Coronary artery (tissue), 2 donors: ENCODE data around the gene SLC25A13.
"Not testable (repeated sequence)": the region's sequence is repeated elsewhere in the genome, so short reads cannot be mapped to it uniquely, and the experiment has no call there.

ENCODE experiments used
- DNase-seq: peaks from one replicate; pipeline ENCODE4 v3.0.0-alpha.2; 2017; ENCODE audit warnings: low spot score
- H3K27ac ChIP-seq, 2 donors: fragments of 200-600 bp; sonication (generic); one replicate each; pipeline ENCODE4 v1.5.1; 2016 to 2019
- H3K4me3 ChIP-seq: fragments of 200-600 bp; sonication (generic); 2 replicates; pipeline ENCODE4 v1.5.1; 2016; ENCODE audit warnings: mild to moderate bottlenecking, moderate library complexity
- TF ChIP-seq, protein P1 (sequence below): fragments of 200-600 bp; sonication (generic); IDR thresholded peaks from one replicate; pipeline ENCODE4 v1.5.1; 2019; ENCODE audit warnings: antibody characterized with exemption

The SLC25A13 gene

DNA sequence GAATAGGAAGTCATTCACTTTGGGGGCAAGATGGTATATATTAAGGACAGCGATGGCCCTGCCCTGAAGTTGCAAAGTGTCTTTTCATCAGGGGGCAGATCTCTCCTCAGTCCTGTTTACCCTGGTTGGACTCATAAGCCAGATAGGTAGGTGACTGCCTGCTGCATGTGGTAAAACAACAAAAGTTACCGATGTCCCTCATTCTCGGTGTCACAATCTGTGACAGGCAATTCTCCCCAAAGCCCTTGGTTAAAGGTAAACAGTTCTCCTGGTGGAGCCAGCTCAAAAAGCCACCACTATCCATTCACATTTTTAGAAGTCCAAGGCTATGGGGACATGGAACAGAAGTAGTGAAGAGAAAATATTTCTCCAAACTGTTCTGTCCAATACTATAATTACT lies 9.9 kb upstream of the SLC25A13 start:
- no peak for DNase-seq
- Histone ChIP-seq H3K27ac (no peak overlapping the region), H3K4me3 (no peak overlapping the region)
- TF ChIP-seq, protein P1, sequence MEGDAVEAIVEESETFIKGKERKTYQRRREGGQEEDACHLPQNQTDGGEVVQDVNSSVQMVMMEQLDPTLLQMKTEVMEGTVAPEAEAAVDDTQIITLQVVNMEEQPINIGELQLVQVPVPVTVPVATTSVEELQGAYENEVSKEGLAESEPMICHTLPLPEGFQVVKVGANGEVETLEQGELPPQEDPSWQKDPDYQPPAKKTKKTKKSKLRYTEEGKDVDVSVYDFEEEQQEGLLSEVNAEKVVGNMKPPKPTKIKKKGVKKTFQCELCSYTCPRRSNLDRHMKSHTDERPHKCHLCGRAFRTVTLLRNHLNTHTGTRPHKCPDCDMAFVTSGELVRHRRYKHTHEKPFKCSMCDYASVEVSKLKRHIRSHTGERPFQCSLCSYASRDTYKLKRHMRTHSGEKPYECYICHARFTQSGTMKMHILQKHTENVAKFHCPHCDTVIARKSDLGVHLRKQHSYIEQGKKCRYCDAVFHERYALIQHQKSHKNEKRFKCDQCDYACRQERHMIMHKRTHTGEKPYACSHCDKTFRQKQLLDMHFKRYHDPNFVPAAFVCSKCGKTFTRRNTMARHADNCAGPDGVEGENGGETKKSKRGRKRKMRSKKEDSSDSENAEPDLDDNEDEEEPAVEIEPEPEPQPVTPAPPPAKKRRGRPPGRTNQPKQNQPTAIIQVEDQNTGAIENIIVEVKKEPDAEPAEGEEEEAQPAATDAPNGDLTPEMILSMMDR = no peak

DNA sequence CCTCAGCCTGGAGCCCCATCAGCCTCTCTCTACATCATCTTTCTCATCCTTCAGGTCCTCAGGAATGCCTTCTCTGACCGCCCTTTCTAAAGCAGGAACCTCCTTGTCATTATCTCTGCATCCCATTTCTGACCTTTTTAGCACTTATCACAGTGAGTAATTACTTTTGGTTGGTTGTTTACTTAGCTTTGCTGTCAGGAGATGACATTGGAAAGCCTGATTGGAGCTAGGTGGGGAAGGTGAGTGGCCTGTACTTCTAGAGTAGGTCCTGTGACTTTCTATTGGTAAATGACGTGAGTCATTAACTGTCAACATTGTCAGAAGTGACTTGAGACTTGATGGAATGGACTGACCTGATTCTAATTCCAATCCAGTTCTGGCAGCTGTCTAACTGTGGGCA lies 9.3 kb upstream of the SLC25A13 start:
- Histone ChIP-seq H3K4me3 (no peak overlapping the region), H3K27ac (no peak overlapping the region)
- no peak for DNase-seq
- TF ChIP-seq, protein P1 = no peak

DNA sequence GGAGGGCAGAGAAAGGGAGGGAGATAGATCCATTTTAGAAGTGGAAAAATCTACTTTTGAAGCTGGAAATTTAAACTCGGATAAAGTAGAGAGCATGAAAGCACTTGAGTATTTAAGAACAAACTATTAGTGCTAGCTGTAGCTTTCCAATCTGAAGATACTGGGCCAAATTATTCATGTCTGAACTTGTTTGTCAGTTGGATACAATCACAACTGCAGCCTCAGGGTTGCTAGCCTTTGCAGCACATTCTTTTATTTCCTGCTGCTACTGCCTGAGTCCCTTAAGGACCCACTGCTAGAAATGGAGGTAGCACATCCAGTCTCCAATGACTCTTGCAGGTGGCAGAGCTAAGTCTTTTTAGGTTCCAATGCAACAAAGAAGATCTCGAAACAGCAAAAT lies 8.3 kb upstream of the SLC25A13 start:
- DNase-seq = no peak
- H3K4me3 ChIP-seq = no peak overlapping the region
- H3K27ac ChIP-seq = no peak overlapping the region
- TF ChIP-seq, protein P1 = no peak

DNA sequence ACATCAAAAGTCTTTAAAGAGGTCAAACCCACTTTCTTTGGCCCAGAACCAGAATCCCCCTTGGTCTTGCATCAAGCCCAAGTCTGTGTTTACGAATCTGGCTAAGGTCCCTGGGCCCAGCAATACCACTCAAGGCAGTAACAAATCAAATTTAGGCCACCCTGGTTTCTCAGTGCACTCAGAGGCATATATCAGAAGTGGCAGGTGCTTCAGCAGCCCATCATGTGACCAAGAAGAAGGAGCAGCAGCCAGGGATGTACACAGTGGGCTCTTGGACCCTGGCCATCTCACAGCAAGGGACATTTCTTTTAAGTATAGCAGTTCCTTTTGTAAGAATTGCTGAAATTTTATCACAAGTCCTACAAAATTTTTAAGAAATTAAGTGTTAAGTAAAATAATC lies 7.3 kb upstream of the SLC25A13 start:
- TF ChIP-seq, protein P1 = no peak
- no peak overlapping the region for H3K4me3 ChIP-seq
- H3K27ac ChIP-seq = no peak overlapping the region
- DNase-seq = no peak

DNA sequence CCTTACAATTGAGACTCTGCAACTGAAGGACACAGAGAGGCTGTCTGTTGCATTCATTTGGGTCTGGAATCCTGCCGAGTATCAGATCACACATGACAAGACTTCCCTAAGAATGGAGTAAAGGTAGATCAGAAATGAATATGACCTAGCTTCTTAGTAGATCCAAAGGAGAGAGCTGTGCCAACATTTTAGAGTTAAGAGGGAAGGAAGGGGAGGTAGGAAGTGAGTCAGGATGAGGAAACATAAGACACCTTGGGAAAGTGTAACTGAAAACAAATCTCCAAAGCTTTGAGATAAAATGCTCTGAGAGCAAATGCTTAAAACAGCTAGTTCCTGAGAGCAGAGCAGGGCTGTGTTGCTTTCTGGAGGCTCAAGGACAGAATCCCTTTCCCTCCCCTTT lies 6.1 kb upstream of the SLC25A13 start:
- no peak overlapping the region for H3K4me3 ChIP-seq
- no peak overlapping the region for H3K27ac ChIP-seq
- DNase-seq = no peak
- TF ChIP-seq, protein P1 = no peak

DNA sequence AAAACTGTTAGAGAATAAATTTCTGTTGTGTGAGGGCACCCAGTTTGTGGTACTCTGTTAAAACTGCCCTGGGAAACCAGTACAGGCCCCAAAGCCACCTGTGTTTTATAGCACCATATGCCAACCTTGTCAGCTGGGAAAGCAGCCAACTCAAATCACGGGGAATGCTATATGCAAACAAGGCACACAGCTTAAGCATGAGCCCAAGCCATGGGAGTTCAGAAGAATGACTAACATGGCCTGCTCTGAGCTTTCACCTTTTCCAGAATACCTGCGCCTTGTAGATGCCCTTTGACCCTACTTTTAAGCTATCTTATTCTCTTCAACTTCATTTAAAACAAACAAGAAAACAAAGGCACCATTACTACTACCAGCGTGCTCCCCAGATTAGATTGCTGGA lies 5.5 kb upstream of the SLC25A13 start:
- TF ChIP-seq, protein P1 = no peak
- no peak for DNase-seq
- Histone ChIP-seq H3K4me3 (no peak overlapping the region), H3K27ac (no peak overlapping the region)

DNA sequence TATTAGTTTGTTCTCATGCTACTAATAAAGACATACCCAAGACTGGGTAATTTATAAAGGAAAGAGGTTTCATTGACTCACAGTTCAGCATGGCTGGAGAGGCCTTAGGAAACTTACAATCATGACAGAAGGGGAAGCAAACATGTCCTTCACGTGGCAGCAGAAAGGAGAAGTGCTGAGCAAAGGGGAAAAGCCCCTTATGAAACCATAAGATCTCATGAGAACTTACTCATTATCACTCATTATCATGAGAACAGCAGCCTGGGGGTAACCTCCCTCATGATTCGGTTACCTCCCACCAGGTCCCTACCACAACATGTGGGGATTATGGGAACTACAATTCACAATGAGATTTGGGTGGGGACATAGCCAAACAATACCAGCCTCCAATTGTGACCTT lies 4.9 kb upstream of the SLC25A13 start:
- not testable (repeated sequence) for H3K4me3 ChIP-seq, DNase-seq, H3K27ac ChIP-seq

DNA sequence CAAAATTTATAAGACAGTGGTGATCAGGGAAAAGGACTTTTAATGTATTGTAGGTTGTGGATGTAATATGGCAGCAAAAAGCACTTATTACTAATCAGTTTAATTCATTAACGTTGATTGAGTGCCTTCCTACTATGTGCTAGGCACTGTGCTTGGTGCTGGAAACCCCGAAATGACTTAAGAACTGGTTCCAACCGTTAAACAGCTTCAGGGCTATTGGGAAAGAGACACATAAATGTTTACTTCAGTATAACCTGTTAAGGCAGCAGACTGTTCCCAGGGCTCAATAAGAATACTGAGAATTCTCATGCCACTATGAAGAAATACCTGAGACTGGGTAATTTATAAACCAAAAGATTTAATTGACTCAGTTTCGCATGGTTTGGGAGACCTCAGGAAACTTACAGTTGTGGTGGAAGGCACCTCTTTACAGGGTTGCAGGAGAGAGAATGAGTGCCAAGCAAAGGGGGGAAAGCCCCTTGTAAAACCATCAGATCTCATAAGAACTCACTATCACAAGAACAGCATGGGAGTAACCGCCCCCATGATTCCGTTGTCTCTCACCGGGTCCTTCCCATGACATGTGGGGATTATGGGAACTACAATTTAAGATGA lies 1.1 kb upstream of the SLC25A13 start:
- TF ChIP-seq, protein P1 = no peak
- DNase-seq = no peak
- Histone ChIP-seq H3K27ac (no peak overlapping the region), H3K4me3 (no peak overlapping the region)
